NCI-H1694 (cell line): Measurements from ENCODE around the gene ABL1.

Source experiments
- DNase-seq: peaks from one replicate; lab custom pipeline; 2025; lab: John Stamatoyannopoulos, UW

Gene ABL1

DNA sequence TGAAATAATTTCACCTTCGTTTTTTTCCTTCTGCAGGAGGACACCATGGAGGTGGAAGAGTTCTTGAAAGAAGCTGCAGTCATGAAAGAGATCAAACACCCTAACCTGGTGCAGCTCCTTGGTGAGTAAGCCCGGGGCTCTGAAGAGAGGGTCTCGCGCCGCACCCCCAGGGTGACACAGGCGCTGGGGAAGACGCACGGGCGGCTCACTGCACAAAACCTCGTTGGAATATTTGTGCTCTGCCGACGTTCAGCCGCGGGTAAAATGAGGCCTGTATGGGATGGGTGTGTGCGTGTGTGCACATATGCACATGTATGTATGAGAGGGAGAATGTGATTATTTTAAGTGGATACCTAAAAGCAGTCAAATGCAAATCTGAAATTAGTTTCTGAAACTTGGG lies 37.0 kb downstream of the ABL1 start:
- no peak for DNase-seq

DNA sequence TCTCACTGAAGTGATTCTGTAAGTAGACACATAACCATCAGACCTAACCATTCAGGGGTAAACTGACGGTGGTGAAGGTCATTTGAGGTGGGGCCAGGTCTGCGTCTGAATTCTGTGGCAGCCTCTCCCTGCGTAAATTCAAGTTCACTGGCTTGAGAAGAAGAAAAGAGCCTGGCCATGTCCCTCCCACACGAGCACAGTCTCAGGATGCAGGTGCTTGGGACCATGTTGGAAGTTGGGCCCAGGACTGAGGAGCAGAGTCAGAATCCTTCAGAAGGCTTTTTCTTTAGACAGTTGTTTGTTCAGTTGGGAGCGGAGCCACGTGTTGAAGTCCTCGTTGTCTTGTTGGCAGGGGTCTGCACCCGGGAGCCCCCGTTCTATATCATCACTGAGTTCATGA lies 37.5 kb downstream of the ABL1 start:
- DNase-seq = no peak

DNA sequence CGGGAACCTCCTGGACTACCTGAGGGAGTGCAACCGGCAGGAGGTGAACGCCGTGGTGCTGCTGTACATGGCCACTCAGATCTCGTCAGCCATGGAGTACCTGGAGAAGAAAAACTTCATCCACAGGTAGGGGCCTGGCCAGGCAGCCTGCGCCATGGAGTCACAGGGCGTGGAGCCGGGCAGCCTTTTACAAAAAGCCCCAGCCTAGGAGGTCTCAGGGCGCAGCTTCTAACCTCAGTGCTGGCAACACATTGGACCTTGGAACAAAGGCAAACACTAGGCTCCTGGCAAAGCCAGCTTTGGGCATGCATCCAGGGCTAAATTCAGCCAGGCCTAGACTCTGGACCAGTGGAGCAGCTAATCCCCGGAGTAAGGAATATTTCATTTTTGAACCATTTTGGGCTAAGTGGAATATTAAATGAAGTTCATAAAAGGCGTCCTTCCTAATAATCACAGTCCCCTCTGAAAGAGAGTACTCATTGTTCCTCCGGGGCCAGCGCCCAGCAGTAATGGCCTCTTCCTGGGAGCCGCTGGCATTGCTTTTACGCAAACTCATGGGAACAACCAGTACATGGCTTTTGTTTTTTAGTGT lies 38.0 kb downstream of the ABL1 start:
- DNase-seq = no peak

DNA sequence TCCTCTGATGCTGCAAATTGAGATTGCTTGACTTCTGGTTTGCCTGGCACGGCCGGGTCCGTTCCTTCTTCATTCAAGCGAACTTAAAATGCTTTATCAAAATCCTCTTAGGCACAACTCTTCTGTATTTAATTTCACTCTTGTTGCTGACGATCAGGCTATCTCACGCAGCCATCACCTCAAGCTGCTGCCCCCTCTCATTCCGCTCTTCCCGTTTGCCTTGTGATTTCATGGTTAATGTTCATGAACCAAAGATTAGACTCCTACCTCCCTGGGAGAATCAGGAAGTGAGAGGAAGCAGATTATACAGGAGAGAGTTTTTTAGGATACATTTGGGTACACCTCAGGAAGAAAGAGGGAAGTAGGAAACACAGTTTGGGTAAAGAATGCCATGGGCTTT lies 38.9 kb downstream of the ABL1 start:
- DNase-seq = no peak

DNA sequence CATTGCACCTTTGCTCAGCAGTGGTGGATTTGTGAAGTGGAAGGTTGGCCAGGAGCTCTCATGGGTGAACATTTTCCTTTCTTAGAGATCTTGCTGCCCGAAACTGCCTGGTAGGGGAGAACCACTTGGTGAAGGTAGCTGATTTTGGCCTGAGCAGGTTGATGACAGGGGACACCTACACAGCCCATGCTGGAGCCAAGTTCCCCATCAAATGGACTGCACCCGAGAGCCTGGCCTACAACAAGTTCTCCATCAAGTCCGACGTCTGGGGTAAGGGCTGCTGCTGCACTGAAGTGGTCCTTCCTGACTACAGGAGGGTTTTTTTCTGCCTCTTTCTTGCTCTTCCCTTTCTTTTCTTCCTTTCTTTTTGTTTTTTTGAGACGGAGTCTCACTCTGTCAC lies 39.7 kb downstream of the ABL1 start:
- no peak for DNase-seq

DNA sequence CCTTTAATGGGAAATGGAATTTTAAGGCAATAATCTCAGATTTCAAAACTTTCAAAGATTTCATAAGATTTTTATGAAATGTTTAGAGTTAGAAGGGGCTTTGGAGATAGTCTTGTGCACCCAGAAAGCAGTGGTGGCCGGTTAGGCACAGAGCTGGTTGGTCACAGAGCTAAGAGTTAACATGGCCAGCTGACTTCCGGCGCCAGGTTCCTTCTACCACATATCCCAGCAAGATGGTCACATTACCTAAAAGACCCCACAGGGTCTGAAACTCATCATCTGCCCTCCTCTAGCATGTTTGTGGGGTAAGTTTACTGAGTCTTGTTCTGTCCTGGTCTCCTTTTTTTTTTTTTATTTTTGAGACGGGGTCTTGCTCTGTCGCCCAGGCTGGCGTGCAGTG lies 42.2 kb downstream of the ABL1 start:
- no peak for DNase-seq

DNA sequence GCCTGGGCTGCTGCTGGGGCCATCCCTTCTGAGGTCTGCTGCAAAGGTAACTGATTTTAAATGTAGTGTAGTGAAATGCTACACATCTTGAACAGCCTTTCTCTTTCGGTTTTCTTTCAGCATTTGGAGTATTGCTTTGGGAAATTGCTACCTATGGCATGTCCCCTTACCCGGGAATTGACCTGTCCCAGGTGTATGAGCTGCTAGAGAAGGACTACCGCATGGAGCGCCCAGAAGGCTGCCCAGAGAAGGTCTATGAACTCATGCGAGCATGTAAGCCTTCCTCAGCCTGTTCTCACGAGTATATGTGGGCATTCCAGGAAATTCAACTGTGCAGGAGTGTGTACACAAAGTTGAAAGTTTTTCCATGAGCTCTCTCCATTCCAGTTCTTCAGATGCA lies 43.2 kb downstream of the ABL1 start:
- DNase-seq = no peak

DNA sequence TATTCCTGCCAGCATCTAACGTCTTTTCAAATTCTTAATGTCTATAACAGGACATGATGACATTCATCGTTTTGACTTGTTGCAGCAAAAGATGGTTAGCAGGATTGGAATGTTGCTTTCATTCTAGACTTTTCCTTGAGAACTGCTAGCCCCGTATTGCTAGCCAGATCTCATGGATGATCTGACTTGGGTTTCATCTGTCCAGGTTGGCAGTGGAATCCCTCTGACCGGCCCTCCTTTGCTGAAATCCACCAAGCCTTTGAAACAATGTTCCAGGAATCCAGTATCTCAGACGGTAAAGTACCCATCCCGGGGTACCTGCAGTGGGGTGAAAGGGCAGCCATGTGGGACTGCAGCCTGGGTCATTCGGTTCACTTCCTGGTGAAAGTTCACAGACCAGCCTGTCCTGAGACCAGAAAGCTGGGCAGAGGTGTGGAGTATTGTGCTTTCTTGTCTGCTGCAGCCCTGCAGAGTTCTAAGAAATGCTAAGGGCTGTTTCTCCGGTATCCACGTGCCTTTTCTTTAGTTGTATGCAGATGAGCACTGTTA lies 44.9 kb downstream of the ABL1 start:
- DNase-seq = no peak

DNA sequence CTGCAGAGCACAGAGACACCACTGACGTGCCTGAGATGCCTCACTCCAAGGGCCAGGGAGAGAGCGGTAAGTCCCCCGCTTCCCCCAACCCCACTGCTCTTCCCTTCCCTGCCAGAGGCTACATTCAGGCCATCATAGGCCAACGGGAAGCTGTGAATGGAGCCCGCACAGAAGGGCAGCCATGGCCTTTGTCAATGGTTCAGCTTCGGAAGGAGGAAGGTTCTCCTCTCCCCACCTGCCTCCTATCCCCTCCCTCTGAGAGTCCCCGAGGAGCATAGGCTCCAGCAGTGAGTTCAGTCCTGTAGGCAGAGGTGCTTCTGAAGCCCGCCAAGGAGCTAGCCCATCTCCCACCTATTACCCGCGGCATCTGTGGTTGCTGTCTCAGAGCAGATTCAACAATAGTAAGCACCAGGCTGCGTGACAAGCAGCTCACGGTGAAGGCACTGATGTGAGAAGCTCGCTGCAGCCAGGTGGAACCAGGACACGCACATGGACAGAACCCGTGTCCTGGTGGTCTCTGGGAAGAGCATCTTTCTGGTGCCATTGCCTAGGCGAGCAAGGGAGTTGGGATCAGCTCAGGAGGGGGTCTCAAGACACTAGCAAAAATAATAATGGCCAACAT lies 45.7 kb downstream of the ABL1 start:
- DNase-seq = no peak

DNA sequence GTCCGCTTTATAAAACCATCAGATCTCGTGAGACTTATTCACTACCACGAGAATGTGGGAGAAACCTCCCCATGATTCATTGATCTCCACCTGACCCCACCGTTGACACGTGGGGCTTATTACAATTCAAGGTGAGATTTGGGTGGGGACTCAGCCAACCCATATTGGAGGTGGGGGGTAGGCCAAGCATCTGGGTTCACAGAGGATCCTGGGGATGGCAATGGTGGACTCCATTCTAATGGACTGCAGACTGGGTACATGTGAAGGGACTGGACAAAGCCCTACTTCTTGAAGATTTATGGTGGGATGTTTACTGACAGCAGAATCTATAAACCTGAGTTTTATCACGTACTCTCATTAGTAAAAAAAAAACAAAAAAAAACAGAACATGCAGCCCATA lies 46.5 kb downstream of the ABL1 start:
- no peak for DNase-seq

DNA sequence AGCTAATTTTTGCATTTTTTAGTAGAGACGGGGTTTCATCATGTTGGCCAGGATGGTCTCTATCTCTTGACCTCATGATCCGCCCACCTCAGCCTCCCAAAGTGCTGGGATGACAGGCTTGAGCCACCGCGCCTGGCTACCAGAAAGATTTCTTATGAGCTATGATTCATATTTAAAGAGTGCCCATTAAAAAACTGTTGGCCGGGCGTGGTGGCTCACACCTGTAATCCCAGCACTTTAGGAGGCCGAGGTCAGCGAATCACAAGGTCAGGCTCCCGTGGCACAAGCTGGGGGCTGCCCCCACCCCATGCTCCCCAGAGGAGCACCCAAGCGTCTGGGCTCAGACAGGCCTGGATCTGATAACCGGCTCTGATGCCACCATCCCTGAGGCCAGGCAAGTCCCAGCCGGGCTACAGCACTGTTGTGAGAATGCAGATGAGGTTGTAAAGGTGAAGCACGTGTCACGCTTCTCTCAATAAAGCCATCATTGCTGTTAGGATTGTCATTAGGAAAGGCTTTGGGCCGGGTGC lies 47.7 kb downstream of the ABL1 start:
- no peak for DNase-seq

DNA sequence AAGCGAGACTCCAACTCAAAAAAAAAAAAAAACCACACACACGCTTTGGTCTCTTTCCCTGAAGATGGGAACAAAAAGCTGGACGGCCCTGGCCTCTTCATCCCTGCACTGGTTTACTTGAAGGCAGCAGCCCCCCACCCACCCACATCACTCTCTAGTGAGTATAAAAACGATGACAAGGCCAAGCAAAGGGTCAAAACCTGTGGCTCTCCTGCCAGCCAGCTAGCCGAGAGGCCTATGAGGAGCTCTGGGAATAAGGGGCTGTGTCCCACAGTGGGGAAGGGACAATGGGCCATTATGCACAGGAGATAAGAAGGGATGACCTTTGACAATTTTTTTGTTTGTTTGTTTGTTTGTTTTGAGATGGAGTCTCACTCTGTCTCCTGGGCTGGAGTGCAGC lies 48.4 kb downstream of the ABL1 start:
- no peak for DNase-seq

DNA sequence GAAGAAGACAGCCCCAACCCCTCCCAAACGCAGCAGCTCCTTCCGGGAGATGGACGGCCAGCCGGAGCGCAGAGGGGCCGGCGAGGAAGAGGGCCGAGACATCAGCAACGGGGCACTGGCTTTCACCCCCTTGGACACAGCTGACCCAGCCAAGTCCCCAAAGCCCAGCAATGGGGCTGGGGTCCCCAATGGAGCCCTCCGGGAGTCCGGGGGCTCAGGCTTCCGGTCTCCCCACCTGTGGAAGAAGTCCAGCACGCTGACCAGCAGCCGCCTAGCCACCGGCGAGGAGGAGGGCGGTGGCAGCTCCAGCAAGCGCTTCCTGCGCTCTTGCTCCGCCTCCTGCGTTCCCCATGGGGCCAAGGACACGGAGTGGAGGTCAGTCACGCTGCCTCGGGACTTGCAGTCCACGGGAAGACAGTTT lies 49.1 kb downstream of the ABL1 start:
- DNase-seq = no peak

DNA sequence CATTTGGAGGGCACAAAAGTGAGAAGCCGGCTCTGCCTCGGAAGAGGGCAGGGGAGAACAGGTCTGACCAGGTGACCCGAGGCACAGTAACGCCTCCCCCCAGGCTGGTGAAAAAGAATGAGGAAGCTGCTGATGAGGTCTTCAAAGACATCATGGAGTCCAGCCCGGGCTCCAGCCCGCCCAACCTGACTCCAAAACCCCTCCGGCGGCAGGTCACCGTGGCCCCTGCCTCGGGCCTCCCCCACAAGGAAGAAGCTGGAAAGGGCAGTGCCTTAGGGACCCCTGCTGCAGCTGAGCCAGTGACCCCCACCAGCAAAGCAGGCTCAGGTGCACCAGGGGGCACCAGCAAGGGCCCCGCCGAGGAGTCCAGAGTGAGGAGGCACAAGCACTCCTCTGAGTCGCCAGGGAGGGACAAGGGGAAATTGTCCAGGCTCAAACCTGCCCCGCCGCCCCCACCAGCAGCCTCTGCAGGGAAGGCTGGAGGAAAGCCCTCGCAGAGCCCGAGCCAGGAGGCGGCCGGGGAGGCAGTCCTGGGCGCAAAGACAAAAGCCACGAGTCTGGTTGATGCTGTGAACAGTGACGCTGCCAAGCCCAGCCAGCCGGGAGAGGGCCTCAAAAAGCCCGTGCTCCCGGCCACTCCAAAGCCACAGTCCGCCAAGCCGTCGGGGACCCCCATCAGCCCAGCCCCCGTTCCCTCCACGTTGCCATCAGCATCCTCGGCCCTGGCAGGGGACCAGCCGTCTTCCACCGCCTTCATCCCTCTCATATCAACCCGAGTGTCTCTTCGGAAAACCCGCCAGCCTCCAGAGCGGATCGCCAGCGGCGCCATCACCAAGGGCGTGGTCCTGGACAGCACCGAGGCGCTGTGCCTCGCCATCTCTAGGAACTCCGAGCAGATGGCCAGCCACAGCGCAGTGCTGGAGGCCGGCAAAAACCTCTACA lies 49.8 kb downstream of the ABL1 start:
- DNase-seq = no peak

DNA sequence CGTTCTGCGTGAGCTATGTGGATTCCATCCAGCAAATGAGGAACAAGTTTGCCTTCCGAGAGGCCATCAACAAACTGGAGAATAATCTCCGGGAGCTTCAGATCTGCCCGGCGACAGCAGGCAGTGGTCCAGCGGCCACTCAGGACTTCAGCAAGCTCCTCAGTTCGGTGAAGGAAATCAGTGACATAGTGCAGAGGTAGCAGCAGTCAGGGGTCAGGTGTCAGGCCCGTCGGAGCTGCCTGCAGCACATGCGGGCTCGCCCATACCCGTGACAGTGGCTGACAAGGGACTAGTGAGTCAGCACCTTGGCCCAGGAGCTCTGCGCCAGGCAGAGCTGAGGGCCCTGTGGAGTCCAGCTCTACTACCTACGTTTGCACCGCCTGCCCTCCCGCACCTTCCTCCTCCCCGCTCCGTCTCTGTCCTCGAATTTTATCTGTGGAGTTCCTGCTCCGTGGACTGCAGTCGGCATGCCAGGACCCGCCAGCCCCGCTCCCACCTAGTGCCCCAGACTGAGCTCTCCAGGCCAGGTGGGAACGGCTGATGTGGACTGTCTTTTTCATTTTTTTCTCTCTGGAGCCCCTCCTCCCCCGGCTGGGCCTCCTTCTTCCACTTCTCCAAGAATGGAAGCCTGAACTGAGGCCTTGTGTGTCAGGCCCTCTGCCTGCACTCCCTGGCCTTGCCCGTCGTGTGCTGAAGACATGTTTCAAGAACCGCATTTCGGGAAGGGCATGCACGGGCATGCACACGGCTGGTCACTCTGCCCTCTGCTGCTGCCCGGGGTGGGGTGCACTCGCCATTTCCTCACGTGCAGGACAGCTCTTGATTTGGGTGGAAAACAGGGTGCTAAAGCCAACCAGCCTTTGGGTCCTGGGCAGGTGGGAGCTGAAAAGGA lies 50.7 kb downstream of the ABL1 start:
- DNase-seq = no peak

DNA sequence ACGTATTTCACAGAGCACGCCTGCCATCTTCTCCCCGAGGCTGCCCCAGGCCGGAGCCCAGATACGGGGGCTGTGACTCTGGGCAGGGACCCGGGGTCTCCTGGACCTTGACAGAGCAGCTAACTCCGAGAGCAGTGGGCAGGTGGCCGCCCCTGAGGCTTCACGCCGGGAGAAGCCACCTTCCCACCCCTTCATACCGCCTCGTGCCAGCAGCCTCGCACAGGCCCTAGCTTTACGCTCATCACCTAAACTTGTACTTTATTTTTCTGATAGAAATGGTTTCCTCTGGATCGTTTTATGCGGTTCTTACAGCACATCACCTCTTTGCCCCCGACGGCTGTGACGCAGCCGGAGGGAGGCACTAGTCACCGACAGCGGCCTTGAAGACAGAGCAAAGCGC lies 51.9 kb downstream of the ABL1 start:
- no peak for DNase-seq

DNA sequence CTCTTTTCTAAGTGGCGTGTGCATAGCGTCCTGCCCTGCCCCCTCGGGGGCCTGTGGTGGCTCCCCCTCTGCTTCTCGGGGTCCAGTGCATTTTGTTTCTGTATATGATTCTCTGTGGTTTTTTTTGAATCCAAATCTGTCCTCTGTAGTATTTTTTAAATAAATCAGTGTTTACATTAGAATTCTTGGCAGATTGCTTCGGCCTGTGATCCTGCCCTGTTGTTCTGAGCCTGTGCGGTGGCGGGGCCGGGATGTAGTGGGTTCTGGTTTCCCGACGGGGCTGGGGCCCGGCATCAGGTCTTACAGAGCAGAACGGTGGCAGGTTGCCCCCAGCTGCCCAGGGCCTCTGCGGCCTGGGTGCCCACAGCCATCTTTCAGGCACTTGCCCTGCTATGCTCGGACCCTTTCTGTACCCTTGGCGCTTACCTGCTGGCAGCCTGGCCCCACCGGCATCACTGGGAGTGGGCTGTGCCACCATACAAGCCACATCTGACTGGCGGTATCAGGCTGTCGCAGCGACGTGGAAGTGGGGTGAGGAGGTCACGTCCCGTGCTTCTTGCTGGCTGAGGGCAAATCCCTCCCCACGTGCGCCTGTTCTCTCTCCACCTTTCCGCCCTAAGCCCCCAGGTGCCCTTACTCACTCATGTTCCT lies 52.6 kb downstream of the ABL1 start:
- DNase-seq = no peak

DNA sequence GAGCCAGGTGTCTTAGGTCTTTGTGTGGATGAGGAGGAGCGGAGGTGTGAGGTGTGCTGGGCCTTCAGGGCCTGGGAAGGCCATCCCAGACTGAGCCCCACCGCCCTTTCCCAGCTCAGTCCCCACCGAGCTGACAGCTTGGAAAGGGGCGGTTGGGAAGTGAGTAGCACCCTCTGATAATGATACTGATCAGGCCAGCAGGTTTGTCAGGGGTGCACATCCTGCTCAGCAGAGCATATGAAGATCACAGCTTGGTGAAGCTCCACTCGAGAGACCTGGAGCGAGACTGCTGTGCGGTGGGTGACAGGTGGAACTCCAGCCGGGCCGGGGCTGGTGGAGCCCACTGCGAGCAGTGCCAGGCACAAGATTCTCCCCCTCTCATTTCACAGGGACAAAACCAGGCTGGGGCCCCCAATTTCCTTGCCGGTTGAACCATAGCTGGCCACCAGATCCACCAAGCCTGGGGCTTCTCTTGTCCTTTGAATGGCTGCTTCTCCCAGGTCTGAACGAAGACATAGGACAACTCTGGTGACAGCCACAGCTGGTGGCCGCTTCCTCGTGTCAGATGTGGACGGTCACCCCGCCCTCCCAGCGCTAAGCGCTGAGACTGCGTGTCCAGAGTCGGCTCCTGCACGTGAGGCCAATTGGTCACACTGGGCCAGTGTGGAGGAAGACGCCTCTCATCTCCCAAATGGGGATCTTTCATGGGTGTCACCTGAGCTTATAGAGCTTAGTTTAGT lies 53.3 kb downstream of the ABL1 start:
- DNase-seq = no peak

DNA sequence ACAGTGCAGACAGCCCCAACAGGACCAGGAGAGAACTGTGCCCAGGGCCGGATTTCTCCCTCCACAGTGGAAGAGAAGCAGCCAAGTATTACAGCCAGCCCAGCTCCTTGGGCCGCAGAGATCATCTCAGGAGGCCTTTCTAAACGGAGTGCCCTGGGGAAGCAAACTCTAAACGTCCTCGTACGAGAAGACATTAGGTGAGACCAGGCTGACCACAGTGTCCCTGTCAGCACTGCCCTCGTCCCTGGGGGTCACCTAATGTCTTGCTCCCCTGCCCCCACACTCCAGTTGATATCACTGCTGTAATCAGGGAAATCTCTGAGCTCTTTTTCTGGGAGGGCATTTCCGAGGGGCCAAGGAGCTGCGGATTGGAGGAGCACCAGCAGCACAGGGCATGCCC lies 55.1 kb downstream of the ABL1 start:
- DNase-seq = no peak
